Brain microvascular endothelial cell (primary cell): ENCODE measurements around the gene KIAA1217.

Experiments used
- DNase-seq: peaks from one replicate; pipeline ENCODE4 v3.0.0-alpha.2; 2020
- H3K27ac ChIP-seq: fragments of 250-450 bp; sonication (Bioruptor Pico); 2 replicates; pipeline ENCODE4 v1.5.1; 2020; ENCODE audit warnings: mild to moderate bottlenecking, moderate library complexity
- H3K27me3 ChIP-seq: fragments of 250-450 bp; sonication (Bioruptor Pico); replicated peaks from 2 replicates; pipeline ENCODE4 v1.5.1; 2020; ENCODE audit warnings: mild to moderate bottlenecking
- H3K36me3 ChIP-seq: fragments of 250-450 bp; sonication (Bioruptor Pico); replicated peaks from 2 replicates; pipeline ENCODE4 v1.5.1; 2020; ENCODE audit warnings: mild to moderate bottlenecking
- H3K4me3 ChIP-seq: 2 replicates; pipeline ENCODE4 v1.5.1; 2011; ENCODE audit warnings: low read depth, mild to moderate bottlenecking, control low read depth, low read length, moderate library complexity
- in situ Hi-C: cut with HindIII; loops from 2 replicates; pipeline ENCODE4 v1.10.0; 2017; ENCODE audit warnings: low sequenced_read_pairs, low pct_ligation_motif_present
- TF ChIP-seq, protein P1 (sequence below): IDR thresholded peaks from 2 replicates; pipeline ENCODE4 v1.5.1; 2011; ENCODE audit warnings: low read depth, mild to moderate bottlenecking, moderate library complexity, low read length, control low read depth, inconsistent platforms; ENCODE audit errors: missing control alignments

KIAA1217 gene

DNA sequence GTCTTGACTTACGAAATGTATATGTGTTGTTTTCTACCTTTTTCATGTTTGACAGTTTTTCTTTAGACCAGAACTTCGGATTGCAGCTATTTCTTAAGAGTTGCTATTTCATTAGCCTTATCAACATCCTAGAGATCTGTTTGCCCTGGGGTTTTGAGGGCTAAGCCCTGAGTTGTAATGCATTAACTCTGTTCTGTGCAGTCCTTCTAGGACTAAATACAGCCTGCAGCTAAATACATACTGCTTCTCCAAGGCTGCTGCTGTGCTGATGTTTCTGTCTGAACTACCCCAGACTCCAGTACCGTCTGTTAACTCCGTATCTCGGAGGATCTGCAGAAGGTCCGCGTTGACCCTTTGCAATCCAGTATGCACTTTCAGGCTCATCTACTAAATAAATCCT lies 26.5 kb downstream of the KIAA1217 start:
- H3K36me3 ChIP-seq: no peaks in the 10 kb centered on the region
- DNase-seq: no peak
- H3K27ac ChIP-seq: no peak overlapping the region
- TF ChIP-seq, protein P1, sequence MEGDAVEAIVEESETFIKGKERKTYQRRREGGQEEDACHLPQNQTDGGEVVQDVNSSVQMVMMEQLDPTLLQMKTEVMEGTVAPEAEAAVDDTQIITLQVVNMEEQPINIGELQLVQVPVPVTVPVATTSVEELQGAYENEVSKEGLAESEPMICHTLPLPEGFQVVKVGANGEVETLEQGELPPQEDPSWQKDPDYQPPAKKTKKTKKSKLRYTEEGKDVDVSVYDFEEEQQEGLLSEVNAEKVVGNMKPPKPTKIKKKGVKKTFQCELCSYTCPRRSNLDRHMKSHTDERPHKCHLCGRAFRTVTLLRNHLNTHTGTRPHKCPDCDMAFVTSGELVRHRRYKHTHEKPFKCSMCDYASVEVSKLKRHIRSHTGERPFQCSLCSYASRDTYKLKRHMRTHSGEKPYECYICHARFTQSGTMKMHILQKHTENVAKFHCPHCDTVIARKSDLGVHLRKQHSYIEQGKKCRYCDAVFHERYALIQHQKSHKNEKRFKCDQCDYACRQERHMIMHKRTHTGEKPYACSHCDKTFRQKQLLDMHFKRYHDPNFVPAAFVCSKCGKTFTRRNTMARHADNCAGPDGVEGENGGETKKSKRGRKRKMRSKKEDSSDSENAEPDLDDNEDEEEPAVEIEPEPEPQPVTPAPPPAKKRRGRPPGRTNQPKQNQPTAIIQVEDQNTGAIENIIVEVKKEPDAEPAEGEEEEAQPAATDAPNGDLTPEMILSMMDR: no peak
- H3K27me3 ChIP-seq: no peaks in the 10 kb centered on the region
- in situ Hi-C loops: no loop called here
- H3K4me3 ChIP-seq: no peak overlapping the region

DNA sequence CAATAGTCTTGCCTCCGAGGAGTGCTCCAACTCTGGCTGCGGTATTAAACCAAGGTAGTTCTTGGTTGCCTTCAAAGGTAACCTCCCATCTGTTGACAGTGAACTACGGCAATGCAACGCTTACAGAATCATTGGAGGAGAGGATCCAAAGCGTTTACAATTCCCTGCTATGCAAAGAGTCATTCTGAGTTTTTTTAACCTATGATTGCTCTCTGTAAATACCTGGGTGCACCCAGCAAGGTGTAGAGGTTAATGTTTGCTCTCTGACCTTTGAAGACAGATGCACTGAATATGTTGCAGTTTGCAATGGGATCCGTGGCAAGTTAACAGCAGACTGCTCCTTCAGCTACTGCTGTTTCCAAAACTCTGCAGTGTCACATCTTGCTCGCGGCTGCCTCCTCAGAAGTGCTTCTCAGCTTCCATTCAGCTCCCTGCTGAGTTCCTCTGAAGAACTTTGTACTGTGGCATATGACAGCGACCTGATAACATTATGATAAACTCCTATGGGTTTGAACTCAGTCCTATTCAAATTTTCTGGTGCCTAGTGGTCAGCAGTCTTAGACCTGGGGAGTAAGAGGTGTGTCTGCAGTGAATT lies 29.0 kb downstream of the KIAA1217 start:
- Histone ChIP-seq H3K4me3 (no peak overlapping the region), H3K27me3 (no peaks in the 10 kb centered on the region), H3K27ac (no peak overlapping the region), H3K36me3 (no peaks in the 10 kb centered on the region)
- in situ Hi-C loops: no loop called here
- TF ChIP-seq, protein P1: no peak
- no peak for DNase-seq

DNA sequence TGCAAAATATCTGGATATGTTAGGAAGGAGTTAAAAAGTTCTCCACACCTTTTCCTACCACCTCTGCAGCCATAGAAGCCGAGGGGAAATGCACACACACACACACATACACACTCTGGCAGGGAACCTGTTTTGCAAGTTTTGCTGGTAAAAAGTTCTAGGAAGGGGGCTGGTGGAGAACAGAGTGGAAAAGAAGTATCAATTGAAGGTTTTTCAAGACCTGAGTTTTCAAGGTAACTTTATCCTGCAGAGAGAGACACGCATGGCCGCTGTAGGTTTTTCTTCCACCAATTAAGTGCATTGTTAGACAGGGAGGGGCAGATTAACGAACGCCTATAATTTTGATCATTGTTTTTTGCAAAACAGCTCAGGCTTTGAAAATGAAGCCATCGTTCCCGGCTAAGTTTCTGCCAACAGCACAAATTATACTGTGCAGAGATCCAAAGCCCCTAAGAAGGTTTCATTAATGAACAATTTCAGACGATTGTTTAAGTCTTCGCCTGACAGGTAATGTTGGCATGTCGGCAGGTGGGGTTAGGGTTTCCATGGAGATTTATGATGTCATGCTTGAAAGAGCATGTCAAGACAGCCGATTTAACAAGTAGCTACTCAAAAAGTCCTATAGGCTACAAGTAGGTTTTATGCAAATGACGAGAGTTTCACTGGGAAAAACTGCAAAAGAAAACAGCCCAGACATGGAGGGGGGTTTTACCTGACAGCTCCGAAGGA lies 29.7 kb downstream of the KIAA1217 start:
- TF ChIP-seq, protein P1: no peak
- DNase-seq: no peak
- Histone ChIP-seq H3K36me3 (no peaks in the 10 kb centered on the region), H3K27ac (no peak overlapping the region), H3K4me3 (no peak overlapping the region), H3K27me3 (no peaks in the 10 kb centered on the region)
- in situ Hi-C loops: no loop called here

DNA sequence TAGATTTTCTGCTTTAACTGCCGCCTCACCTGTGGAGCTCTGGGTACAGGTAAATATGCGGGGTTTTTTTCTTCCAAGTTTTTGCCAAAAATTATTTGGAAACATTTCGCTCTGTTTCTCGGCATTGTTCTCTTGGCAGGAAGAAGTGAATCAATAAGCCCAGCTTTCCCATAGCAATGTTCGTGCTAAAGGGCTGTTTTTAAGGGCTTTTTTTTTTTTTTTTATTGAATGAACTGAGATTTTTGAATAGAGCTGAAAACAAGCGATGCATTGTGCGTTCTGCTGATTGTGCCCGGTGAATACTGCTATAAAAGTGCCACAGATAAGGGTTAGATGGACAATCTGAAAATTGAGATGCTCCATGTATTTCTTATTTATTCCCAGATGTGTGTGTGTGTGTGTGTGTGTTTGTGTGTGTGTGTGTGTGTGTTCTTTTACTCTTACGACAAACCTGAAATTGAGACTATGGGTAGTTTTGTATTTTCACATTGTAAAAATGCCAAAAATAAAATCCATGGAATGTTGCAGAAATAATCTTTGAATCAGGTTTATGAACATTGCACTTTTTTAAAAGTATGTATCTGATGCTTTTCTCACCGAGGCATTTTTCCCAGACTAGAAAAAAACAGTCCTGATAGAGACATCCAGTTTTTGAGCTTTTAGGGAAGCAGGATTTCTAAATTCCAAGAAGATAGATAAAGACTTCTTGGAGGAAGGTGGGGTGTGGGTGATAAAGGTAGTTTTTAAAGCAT lies 30.5 kb downstream of the KIAA1217 start:
- Histone ChIP-seq H3K4me3 (no peak overlapping the region), H3K36me3 (no peaks in the 10 kb centered on the region), H3K27ac (no peak overlapping the region), H3K27me3 (no peaks in the 10 kb centered on the region)
- TF ChIP-seq, protein P1: no peak
- no peak for DNase-seq
- in situ Hi-C loops: no loop called here

DNA sequence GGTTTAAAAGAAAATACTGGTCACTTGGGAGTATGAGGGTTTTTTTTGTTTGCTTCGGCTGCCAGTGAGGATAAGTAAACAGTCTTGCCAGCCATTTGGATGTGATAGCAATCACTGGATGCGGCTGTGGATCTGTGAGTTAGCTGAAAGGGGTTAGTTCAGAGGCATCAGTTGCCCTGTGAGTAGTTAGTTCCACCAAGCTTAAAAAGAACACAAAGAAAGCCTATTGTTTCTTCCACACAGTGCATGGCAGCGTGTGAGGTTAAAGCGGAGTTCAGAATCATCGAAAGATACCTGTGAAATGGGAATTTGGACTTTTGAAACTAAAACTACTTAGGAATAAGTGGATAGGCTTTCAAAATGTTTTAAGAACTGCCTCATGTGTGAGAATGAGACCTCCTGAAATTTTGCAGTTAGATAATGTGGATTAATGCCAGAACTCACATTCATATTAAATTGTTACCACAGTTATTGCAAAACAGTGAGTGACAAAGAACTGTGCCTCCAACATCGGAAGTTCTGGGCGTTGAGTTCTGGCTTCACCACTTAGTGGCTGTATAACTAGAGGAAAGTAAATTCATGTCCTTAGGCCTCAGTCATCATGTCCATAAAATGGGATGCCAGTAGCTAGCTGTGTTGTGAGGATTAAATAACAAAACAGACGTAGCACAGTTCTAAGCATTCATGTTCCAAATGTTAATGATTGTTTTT lies 31.3 kb downstream of the KIAA1217 start:
- TF ChIP-seq, protein P1: no peak
- H3K27me3 ChIP-seq: no peaks in the 10 kb centered on the region
- H3K36me3 ChIP-seq: no peaks in the 10 kb centered on the region
- H3K27ac ChIP-seq: no peak overlapping the region
- in situ Hi-C loops: no loop called here
- DNase-seq: no peak
- H3K4me3 ChIP-seq: no peak overlapping the region
